Spinal cord (tissue), 10 donors: Measurements from ENCODE around the gene TIAM2. TPM values are rescaled to one million over a fixed set of nuclear protein-coding genes. Genes with fewer than 3 reads are reported as not detected.
"Not testable (repeated sequence)": the region's sequence is repeated elsewhere in the genome, so short reads cannot be mapped to it uniquely, and the experiment has no call there.

Experiments used
- DNase-seq, 6 donors: peaks; one replicate each; pipeline versions ENCODE4 v3.0.0 to v3.0.0-alpha.2; 2013 to 2015; ENCODE audit warnings: low spot score in 6 of 6, low read depth in 4 of 6
- H3K27ac ChIP-seq: one replicate; pipeline ENCODE4 v1.5.1; 2013; ENCODE audit warnings: low read depth, low read length, control low read depth
- H3K27me3 ChIP-seq: one replicate; pipeline ENCODE4 v1.6.1; 2013; ENCODE audit warnings: low read length; ENCODE audit not compliant: control insufficient read depth, insufficient read depth
- H3K36me3 ChIP-seq: one replicate; pipeline ENCODE4 v1.6.1; 2013; ENCODE audit warnings: low read length; ENCODE audit not compliant: control insufficient read depth, insufficient read depth
- H3K4me1 ChIP-seq: one replicate; pipeline ENCODE4 v1.6.1; 2013; ENCODE audit warnings: low read length; ENCODE audit not compliant: control insufficient read depth, insufficient read depth
- H3K4me3 ChIP-seq: one replicate; pipeline ENCODE4 v1.5.1; 2013; ENCODE audit warnings: low read depth, low read length, control low read depth
- H3K9me3 ChIP-seq: one replicate; pipeline ENCODE4 v1.6.1; 2013; ENCODE audit warnings: low read length; ENCODE audit not compliant: control insufficient read depth, insufficient read depth
- WGBS: methylation state at CpG from one replicate; pipeline ENCODE4 v1.1.5; 2013; ENCODE audit warnings: missing lambda C conversion rate; ENCODE audit not compliant: insufficient coverage; 5-methylcytosine and 5-hydroxymethylcytosine counted together
- polyA plus RNA-seq, 2 donors: library from polyadenylated mRNA; unstranded; fragments of 120-200 nt; gene quantifications; one replicate each; pipeline ENCODE4 v1.2.1, GENCODE V29; 2013; ENCODE audit not compliant: insufficient read length in 2 of 2
- total RNA-seq, 2 donors: library from RNA; depleted of rRNA in 1 of 2; stranded (reverse); fragments of 120-200 nt in 1 of 2; fragments of >200 nt in 1 of 2; gene quantifications; one replicate each; pipeline versions ENCODE4 v1.2.3 to v1.2.4, GENCODE V29; 2013 to 2014
- donor health status: healthy.

The TIAM2 gene
- total and polyA plus RNA-seq, 4 donors = 15.6 to 25.7 (median 19.5) TPM

- Histone ChIP-seq H3K9me3 (no peaks in the 10 kb centered on the region), H3K4me1 (peaks cover 15% of the 10 kb centered on the region), H3K36me3 (peaks cover 13% of the 10 kb centered on the region), H3K4me3 (no peak overlapping the region), H3K27me3 (no peaks in the 10 kb centered on the region), H3K27ac (no peak overlapping the region)
- DNase-seq = no peak
- WGBS = 73% methylated on average over 2 of the region's 11 CpGs
These were observed 266.2 kb downstream of the TIAM2 start for GRCh38 chr6:155261111-155261900.

- peaks cover 7% of the 10 kb centered on the region for H3K36me3 ChIP-seq
- H3K9me3 ChIP-seq = no peaks in the 10 kb centered on the region
- no peak for DNase-seq
- WGBS = no CpG with 5 or more reads among the region's 4 CpGs
- no peak overlapping the region for H3K27ac ChIP-seq
- no peak overlapping the region for H3K4me3 ChIP-seq
- no peaks in the 10 kb centered on the region for H3K27me3 ChIP-seq
- peaks cover 15% of the 10 kb centered on the region for H3K4me1 ChIP-seq
These were observed 267.5 kb downstream of the TIAM2 start for GRCh38 chr6:155262655-155263054.

GRCh38 chr6:155263373-155264063, 268.4 kb downstream of the TIAM2 start, which contains the start of gene CLDN20:
Gene CLDN20 (plus strand): TSS chr6:155264013. CDS start chr6:155275720, 11,707 bp downstream.
- 95% methylated on average over 2 of the region's 10 CpGs for WGBS
- Histone ChIP-seq H3K27ac (no peak within 1 kb of the TSS), H3K27me3 (no peaks in the 10 kb centered on the region), H3K4me1 (peaks cover 15% of the 10 kb centered on the region), H3K9me3 (no peaks in the 10 kb centered on the region), H3K36me3 (peaks cover 7% of the 10 kb centered on the region), H3K4me3 (no peak within 1 kb of the TSS)
- DNase-seq = peak in 1 of 6 donors; percentile 21

- WGBS = 90% methylated on average over 6 of the region's 9 CpGs
- DNase-seq = no peak
- H3K4me3 ChIP-seq = no peak overlapping the region
- H3K27ac ChIP-seq = no peak overlapping the region
- H3K9me3 ChIP-seq = no peaks in the 10 kb centered on the region
- H3K4me1 ChIP-seq = peaks cover 4% of the 10 kb centered on the region
- H3K36me3 ChIP-seq = no peaks in the 10 kb centered on the region
- H3K27me3 ChIP-seq = no peaks in the 10 kb centered on the region
These were observed 269.7 kb downstream of the TIAM2 start for GRCh38 chr6:155264693-155265320.

GRCh38 chr6:155265843-155266535, 270.9 kb downstream of the TIAM2 start:
- no peaks in the 10 kb centered on the region for H3K27me3 ChIP-seq
- no peaks in the 10 kb centered on the region for H3K9me3 ChIP-seq
- 100% methylated on average over 2 of the region's 4 CpGs for WGBS
- no peaks in the 10 kb centered on the region for H3K36me3 ChIP-seq
- H3K4me1 ChIP-seq = peaks cover 7% of the 10 kb centered on the region
- H3K27ac ChIP-seq = no peak overlapping the region
- DNase-seq = no peak
- no peak overlapping the region for H3K4me3 ChIP-seq

- Histone ChIP-seq H3K4me1 (peaks cover 3% of the 10 kb centered on the region), H3K36me3 (no peaks in the 10 kb centered on the region), H3K9me3 (no peaks in the 10 kb centered on the region), H3K27ac (no peak overlapping the region), H3K4me3 (no peak overlapping the region), H3K27me3 (no peaks in the 10 kb centered on the region)
- DNase-seq = no peak
- 93% methylated on average over 1 of the region's 2 CpGs for WGBS
These were observed 272.3 kb downstream of the TIAM2 start for GRCh38 chr6:155267411-155267810.

GRCh38 chr6:155268088-155268867, 273.2 kb downstream of the TIAM2 start:
- H3K27me3 ChIP-seq, DNase-seq, H3K9me3 ChIP-seq, H3K4me1 ChIP-seq, H3K27ac ChIP-seq, H3K4me3 ChIP-seq, H3K36me3 ChIP-seq: not testable (repeated sequence)
- 89% methylated on average over 1 of the region's 5 CpGs for WGBS

GRCh38 chr6:155269765-155270164, 274.6 kb downstream of the TIAM2 start:
- Histone ChIP-seq H3K4me1 (peaks cover 6% of the 10 kb centered on the region), H3K27me3 (no peaks in the 10 kb centered on the region), H3K27ac (no peak overlapping the region), H3K36me3 (no peaks in the 10 kb centered on the region), H3K4me3 (no peak overlapping the region), H3K9me3 (no peaks in the 10 kb centered on the region)
- DNase-seq = no peak
- WGBS = 46% methylated on average over 2 of the region's 3 CpGs
